ENCODE measurements around the gene STAT1. TPM values are rescaled to one million over a fixed set of nuclear protein-coding genes. Genes with fewer than 3 reads are reported as not detected.

Gene STAT1
- total and polyA plus RNA-seq, 10 of the 15 experiments (the other 5 are each of a cell fraction or from before 2014, with no cell fraction given), result 81.8 to 398 (median 307) TPM

DNA sequence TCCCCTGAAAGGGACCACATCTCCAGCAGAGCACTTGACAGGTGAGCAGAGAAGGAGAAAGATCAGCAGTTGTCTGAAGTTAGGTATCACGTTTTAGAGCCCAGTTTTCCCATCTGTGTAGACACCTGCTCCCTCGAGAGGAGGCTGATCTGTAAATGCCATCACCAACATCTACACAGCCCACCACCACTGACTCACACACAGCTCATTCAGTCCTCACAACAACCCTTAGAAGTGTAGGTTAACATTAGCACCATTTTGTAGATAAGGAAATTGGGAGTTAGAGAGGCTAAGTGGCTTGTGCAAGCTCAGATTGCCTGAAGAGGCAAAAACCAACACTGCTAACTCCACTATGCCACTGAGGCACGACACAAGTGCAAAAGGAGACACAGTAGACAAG lies 37.2 kb upstream of the STAT1 start (continued):
- TF ChIP-seq, protein P1, sequence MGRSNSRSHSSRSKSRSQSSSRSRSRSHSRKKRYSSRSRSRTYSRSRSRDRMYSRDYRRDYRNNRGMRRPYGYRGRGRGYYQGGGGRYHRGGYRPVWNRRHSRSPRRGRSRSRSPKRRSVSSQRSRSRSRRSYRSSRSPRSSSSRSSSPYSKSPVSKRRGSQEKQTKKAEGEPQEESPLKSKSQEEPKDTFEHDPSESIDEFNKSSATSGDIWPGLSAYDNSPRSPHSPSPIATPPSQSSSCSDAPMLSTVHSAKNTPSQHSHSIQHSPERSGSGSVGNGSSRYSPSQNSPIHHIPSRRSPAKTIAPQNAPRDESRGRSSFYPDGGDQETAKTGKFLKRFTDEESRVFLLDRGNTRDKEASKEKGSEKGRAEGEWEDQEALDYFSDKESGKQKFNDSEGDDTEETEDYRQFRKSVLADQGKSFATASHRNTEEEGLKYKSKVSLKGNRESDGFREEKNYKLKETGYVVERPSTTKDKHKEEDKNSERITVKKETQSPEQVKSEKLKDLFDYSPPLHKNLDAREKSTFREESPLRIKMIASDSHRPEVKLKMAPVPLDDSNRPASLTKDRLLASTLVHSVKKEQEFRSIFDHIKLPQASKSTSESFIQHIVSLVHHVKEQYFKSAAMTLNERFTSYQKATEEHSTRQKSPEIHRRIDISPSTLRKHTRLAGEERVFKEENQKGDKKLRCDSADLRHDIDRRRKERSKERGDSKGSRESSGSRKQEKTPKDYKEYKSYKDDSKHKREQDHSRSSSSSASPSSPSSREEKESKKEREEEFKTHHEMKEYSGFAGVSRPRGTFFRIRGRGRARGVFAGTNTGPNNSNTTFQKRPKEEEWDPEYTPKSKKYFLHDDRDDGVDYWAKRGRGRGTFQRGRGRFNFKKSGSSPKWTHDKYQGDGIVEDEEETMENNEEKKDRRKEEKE (IDR thresholded peaks at IDR 0.05), result no peak

DNA sequence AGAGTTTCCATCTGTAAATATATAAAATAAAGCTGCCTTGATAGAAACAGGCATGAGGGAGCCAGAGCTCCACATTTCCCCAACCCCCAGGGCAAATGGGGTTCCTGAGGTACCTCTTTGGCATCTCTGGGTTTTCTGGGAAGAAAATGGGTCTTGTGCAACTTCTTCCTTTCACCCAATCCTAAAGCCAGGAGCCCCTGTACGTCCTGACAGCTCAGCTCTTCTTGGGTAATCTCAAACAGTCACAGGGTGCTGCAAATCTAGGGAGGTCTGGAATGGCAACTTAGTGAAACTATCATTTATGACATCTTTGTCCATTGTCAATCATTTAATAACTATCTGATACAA lies 36.6 kb upstream of the STAT1 start:
- 0% methylated on average over 1 of the region's 1 CpG for WGBS (ENCODE audit: insufficient coverage, insufficient replicate concordance, low lambda C conversion rate, missing lambda C conversion rate)
- DNase-seq (ENCODE audit: low read depth, low spot score) (no peak), FAIRE-seq (no peak), ATAC-seq (no peak)
- H3K4me3 ChIP-seq, result no peak overlapping the region
- ChIA-PET POLR2A (interaction anchor here (1.1 to 2.6 kb wide), 5 partner anchors 31 to 108 kb away, joined by 3 to 13 read pairs (median 4); no protein-coding TSS in a partner anchor), CTCF (interaction anchor here (0.5 to 9.4 kb wide), 26 partner anchors 8 to 1803 kb away, joined by 3 to 659 read pairs (median 6); partner anchors contain the start of gene STAT4), RAD21 (ENCODE audit: unreplicated experiment) (interaction anchor here (1.1 to 8.3 kb wide), 14 partner anchors 13 to 267 kb away, joined by 3 to 324 read pairs (median 4); partner anchors contain the start of gene STAT4), SMC1A (ENCODE audit: uncharacterized antibody, unreplicated experiment) (interaction anchor here (0.7 to 8.2 kb wide), 27 partner anchors 9 to 962 kb away, joined by 3 to 393 read pairs (median 4); partner anchors contain the start of gene STAT4)
- TF ChIP-seq EED (IDR thresholded peaks at IDR 0.05; ENCODE audit: low read depth) (no peak), BMI1 (IDR thresholded peaks at IDR 0.05; ENCODE audit: borderline replicate concordance) (no peak), SUZ12 (IDR thresholded peaks at IDR 0.05; ENCODE audit: unreplicated experiment) (no peak)
- TF ChIP-seq, protein P2, sequence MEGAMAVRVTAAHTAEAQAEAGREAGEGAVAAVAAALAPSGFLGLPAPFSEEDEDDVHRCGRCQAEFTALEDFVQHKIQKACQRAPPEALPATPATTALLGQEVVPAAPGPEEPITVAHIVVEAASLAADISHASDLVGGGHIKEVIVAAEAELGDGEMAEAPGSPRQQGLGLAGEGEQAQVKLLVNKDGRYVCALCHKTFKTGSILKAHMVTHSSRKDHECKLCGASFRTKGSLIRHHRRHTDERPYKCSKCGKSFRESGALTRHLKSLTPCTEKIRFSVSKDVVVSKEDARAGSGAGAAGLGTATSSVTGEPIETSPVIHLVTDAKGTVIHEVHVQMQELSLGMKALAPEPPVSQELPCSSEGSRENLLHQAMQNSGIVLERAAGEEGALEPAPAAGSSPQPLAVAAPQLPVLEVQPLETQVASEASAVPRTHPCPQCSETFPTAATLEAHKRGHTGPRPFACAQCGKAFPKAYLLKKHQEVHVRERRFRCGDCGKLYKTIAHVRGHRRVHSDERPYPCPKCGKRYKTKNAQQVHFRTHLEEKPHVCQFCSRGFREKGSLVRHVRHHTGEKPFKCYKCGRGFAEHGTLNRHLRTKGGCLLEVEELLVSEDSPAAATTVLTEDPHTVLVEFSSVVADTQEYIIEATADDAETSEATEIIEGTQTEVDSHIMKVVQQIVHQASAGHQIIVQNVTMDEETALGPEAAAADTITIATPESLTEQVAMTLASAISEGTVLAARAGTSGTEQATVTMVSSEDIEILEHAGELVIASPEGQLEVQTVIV (IDR thresholded peaks at IDR 0.05; ENCODE audit: borderline replicate concordance, partially characterized antibody), result no peak
- TF ChIP-seq, protein P3, sequence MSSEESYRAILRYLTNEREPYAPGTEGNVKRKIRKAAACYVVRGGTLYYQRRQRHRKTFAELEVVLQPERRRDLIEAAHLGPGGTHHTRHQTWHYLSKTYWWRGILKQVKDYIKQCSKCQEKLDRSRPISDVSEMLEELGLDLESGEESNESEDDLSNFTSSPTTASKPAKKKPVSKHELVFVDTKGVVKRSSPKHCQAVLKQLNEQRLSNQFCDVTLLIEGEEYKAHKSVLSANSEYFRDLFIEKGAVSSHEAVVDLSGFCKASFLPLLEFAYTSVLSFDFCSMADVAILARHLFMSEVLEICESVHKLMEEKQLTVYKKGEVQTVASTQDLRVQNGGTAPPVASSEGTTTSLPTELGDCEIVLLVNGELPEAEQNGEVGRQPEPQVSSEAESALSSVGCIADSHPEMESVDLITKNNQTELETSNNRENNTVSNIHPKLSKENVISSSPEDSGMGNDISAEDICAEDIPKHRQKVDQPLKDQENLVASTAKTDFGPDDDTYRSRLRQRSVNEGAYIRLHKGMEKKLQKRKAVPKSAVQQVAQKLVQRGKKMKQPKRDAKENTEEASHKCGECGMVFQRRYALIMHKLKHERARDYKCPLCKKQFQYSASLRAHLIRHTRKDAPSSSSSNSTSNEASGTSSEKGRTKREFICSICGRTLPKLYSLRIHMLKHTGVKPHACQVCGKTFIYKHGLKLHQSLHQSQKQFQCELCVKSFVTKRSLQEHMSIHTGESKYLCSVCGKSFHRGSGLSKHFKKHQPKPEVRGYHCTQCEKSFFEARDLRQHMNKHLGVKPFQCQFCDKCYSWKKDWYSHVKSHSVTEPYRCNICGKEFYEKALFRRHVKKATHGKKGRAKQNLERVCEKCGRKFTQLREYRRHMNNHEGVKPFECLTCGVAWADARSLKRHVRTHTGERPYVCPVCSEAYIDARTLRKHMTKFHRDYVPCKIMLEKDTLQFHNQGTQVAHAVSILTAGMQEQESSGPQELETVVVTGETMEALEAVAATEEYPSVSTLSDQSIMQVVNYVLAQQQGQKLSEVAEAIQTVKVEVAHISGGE (CRISPR knock-in tag; IDR thresholded peaks at IDR 0.05), result no peak
- no peaks in the 10 kb centered on the region for H3K36me3 ChIP-seq (ENCODE audit: control insufficient read depth in 2 of 2, insufficient read depth in 2 of 2, low read length in 1 of 2)
- H3K4me2 ChIP-seq (ENCODE audit: control insufficient read depth, insufficient read depth), result no peak overlapping the region
- H2AFZ ChIP-seq (ENCODE audit: control insufficient read depth, low read depth, low read length), result no peak overlapping the region
- H3K27me3 ChIP-seq (replicated peaks in 1 of 2; ENCODE audit: control insufficient read depth in 2 of 2, insufficient read depth in 2 of 2, low read length in 1 of 2), result no peaks in the 10 kb centered on the region; a peak in 1 of 4 replicates
- no peaks in the 10 kb centered on the region for H4K20me1 ChIP-seq (ENCODE audit: control insufficient read depth, insufficient read depth)
- H3K79me2 ChIP-seq (ENCODE audit: control insufficient read depth, insufficient read depth, low read length), result no peaks in the 10 kb centered on the region
- peaks cover 6% of the 10 kb centered on the region for H3K4me1 ChIP-seq (ENCODE audit: control insufficient read depth, insufficient read depth, low read length)
- no peaks in the 10 kb centered on the region for H3K9me3 ChIP-seq (replicated peaks; ENCODE audit: control insufficient read depth, insufficient read depth, low read length)
- no TSS peak for BruUV-seq (replicated peaks)
- in situ Hi-C loops (cut with MboI) (loop anchor here (5.0 to 10.0 kb wide), 2 partner anchors 102 to 474 kb away; partner anchors contain the start of gene STAT4), intact Hi-C loops (cut with micrococcal nuclease; ENCODE audit: unreplicated experiment) (loop anchor here (10.0 kb wide), 1 partner anchor 254 kb away; no protein-coding TSS in a partner anchor)
- no peak overlapping the region for H3K27ac ChIP-seq (ENCODE audit: control insufficient read depth, insufficient read depth)
- no peak overlapping the region for H3K9ac ChIP-seq (ENCODE audit: control insufficient read depth, insufficient read depth, low read length)

Measured in GM12878 (cell line).